Prostate gland (tissue), 2 donors: Measurements from ENCODE around the gene GXYLT1. TPM values are rescaled to one million over a fixed set of nuclear protein-coding genes. Genes with fewer than 3 reads are reported as not detected.

Experiments used
- DNase-seq: peaks from one replicate; pipeline ENCODE4 v3.0.0-alpha.2; 2019; ENCODE audit warnings: low spot score
- H3K27ac ChIP-seq, 2 donors: fragments of 200-600 bp; sonication (generic); 2 replicates each; pipeline ENCODE4 v1.5.1; 2017 to 2019
- H3K27me3 ChIP-seq: fragments of 200-600 bp; sonication (generic); replicated peaks from 2 replicates; pipeline ENCODE4 v1.5.1; 2019; ENCODE audit not compliant: insufficient read depth
- H3K36me3 ChIP-seq, 2 donors: fragments of 200-600 bp; sonication (generic); 1 replicate in 1 of 2; 2 replicates in 1 of 2; pipeline versions ENCODE4 v1.5.1 to v1.8.1; 2017 to 2019
- H3K4me1 ChIP-seq: fragments of 200-600 bp; sonication (generic); replicated peaks from 2 replicates; pipeline ENCODE4 v1.5.1; 2019
- H3K4me3 ChIP-seq, 2 donors: fragments of 200-600 bp; sonication (generic); 2 replicates each; pipeline ENCODE4 v1.5.1; 2017 to 2019
- H3K9me3 ChIP-seq: fragments of 200-600 bp; sonication (generic); 2 replicates; pipeline ENCODE4 v1.5.1; 2017
- POLR2A ChIP-seq: fragments of 450-650 bp; IDR thresholded peaks from one replicate; pipeline ENCODE4 v1.6.1; 2016; ENCODE audit warnings: antibody characterized with exemption, mild to moderate bottlenecking
- POLR2AphosphoS5 ChIP-seq: sonication (generic); formaldehyde crosslinking; IDR thresholded peaks from one replicate; pipeline ENCODE4 v1.6.1; 2017; ENCODE audit warnings: antibody characterized with exemption
- WGBS: methylation state at CpG from one replicate; pipeline ENCODE4 v1.1.5; 2018; 5-methylcytosine and 5-hydroxymethylcytosine counted together
- intact Hi-C: fragments of 100-400 bp; cut with DNase I; formaldehyde crosslinking; loops from one replicate; pipeline ENCODE4 v1.14.2; 2022
- total RNA-seq, 2 donors: library from RNA; depleted of rRNA; stranded (reverse); fragments of >200 nt; gene quantifications; one replicate each; pipeline ENCODE4 v1.1.0, GENCODE V29; 2016
- TF ChIP-seq, protein P1 (sequence below), 4 experiments: fragments of 200-600 bp in 2 of 4; fragments of 450-650 bp in 2 of 4; sonication (generic) in 2 of 4; IDR thresholded peaks; 1 replicate in 3 of 4; 2 replicates in 1 of 4; pipeline ENCODE4 v1.5.1; 2016 to 2019; ENCODE audit warnings: antibody characterized with exemption in 4 of 4, mild to moderate bottlenecking in 2 of 4, moderate library complexity in 2 of 4

The GXYLT1 gene
- total RNA-seq, 2 donors from 2014 or later, result 15.7 to 18.0 TPM

- Histone ChIP-seq H3K9me3 (no peaks in the 10 kb centered on the region), H3K27ac (peak overlapping the region; percentile 78 to 91), H3K4me1 (no peaks in the 10 kb centered on the region), H3K4me3 (no peak overlapping the region), H3K27me3 (no peaks in the 10 kb centered on the region), H3K36me3 (no peaks in the 10 kb centered on the region)
- TF ChIP-seq POLR2AphosphoS5 (no peak), POLR2A (no peak)
- TF ChIP-seq, protein P1, sequence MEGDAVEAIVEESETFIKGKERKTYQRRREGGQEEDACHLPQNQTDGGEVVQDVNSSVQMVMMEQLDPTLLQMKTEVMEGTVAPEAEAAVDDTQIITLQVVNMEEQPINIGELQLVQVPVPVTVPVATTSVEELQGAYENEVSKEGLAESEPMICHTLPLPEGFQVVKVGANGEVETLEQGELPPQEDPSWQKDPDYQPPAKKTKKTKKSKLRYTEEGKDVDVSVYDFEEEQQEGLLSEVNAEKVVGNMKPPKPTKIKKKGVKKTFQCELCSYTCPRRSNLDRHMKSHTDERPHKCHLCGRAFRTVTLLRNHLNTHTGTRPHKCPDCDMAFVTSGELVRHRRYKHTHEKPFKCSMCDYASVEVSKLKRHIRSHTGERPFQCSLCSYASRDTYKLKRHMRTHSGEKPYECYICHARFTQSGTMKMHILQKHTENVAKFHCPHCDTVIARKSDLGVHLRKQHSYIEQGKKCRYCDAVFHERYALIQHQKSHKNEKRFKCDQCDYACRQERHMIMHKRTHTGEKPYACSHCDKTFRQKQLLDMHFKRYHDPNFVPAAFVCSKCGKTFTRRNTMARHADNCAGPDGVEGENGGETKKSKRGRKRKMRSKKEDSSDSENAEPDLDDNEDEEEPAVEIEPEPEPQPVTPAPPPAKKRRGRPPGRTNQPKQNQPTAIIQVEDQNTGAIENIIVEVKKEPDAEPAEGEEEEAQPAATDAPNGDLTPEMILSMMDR (IDR thresholded peaks at IDR 0.05), result no peak
- intact Hi-C loops, result no loop called here
- 80% methylated on average over 11 of the region's 11 CpGs for WGBS
- no peak for DNase-seq
Measured at GRCh38 chr12:42145552-42146215, 1.0 kb upstream of the GXYLT1 start.

DNA sequence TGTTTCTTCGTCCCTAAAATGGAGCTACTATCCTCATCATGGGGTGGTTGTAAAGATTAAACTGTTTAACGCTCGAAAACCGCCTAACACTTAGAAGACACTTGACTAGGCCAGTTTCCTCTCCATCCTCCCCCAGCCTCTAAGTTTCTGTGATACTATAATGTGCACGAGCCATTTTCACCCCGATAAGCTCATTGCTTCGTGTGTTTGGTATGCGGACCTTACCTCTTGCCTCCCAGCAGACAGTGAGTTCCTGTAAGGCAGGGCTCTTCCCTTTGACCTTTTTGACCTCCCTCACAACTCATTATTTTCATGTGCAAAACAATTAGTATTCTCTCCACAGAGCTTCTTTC, 499 bp upstream of the GXYLT1 start:
- intact Hi-C loops, result no loop called here
- H3K27ac ChIP-seq, result peak overlapping the region; percentile 78 to 91
- no peaks in the 10 kb centered on the region for H3K4me1 ChIP-seq
- 28% methylated on average over 8 of the region's 8 CpGs for WGBS
- DNase-seq, result no peak
- H3K27me3 ChIP-seq, result no peaks in the 10 kb centered on the region
- H3K9me3 ChIP-seq, result no peaks in the 10 kb centered on the region
- TF ChIP-seq POLR2A (no peak), POLR2AphosphoS5 (no peak)
- TF ChIP-seq, protein P1 (IDR thresholded peaks at IDR 0.05), result no peak
- H3K4me3 ChIP-seq, result peak overlapping the region; percentile 78 to 93
- H3K36me3 ChIP-seq, result no peaks in the 10 kb centered on the region

GRCh38 chr12:42144158-42144407, 591 bp downstream of the GXYLT1 start:
- Histone ChIP-seq H3K9me3 (no peaks in the 10 kb centered on the region), H3K36me3 (no peaks in the 10 kb centered on the region), H3K27me3 (no peaks in the 10 kb centered on the region), H3K4me1 (no peaks in the 10 kb centered on the region), H3K4me3 (peak overlapping the region; percentile 78 to 93), H3K27ac (peak overlapping the region; percentile 78 to 91)
- intact Hi-C loops, result loop anchor here (5.0 kb wide), 2 partner anchors 93 to 183 kb away; partner anchors contain the start of genes PPHLN1, YAF2 and ZCRB1
- peak; percentile 6 for DNase-seq
- TF ChIP-seq, protein P1 (IDR thresholded peaks at IDR 0.05), result no peak
- no peak for TF ChIP-seq POLR2A
- no peak for TF ChIP-seq POLR2AphosphoS5
- WGBS, result under 1% methylated on average over 13 of the region's 21 CpGs

DNA sequence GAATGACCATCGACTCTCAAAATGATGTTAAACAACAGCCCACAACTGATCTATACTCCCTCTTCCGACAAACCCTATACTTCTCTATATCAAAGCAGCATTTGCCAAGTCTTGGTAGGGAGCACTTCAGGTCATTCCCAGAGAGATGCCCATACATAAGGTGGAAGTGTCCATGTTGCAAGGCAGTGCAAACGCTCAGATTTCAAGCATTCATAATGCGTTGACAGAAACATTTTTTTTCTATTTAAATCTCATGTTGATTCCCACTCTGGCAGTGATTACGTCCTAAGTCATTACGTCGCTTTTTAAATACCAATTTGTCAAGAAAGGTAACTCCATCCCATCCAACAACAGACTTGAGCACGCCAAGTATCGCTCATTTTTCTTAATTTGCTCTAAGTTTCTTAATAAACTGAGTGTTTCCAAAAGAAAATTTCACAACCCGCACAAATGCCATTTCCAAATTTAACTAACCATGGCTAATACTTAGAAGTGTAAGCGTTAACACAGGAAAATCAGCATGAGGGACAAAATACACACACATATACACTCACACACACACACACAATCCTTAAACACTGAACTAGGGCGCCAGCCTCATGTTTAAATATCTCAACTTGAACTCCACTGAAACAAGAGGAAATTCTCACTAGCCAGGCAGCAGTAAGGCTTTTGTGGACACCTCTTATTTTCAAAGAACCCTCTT, 1.1 kb downstream of the GXYLT1 start:
- intact Hi-C loops, result loop anchor here (5.0 kb wide), 2 partner anchors 94 to 184 kb away; partner anchors contain the start of genes PPHLN1, YAF2 and ZCRB1
- 9% methylated on average over 12 of the region's 12 CpGs for WGBS
- H3K4me3 ChIP-seq, result peak overlapping the region; percentile 78 to 93
- H3K27me3 ChIP-seq, result no peaks in the 10 kb centered on the region
- H3K36me3 ChIP-seq, result no peaks in the 10 kb centered on the region
- TF ChIP-seq, protein P1 (IDR thresholded peaks at IDR 0.05), result no peak
- TF ChIP-seq POLR2AphosphoS5 (no peak), POLR2A (no peak)
- no peaks in the 10 kb centered on the region for H3K4me1 ChIP-seq
- peak overlapping the region; percentile 78 to 91 for H3K27ac ChIP-seq
- H3K9me3 ChIP-seq, result no peaks in the 10 kb centered on the region
- DNase-seq, result peak; percentile 10
